ACHN (cell line): ENCODE data around the gene YEATS2.

Source experiments
- DNase-seq: peaks from one replicate; pipeline ENCODE4 v3.0.0-alpha.2; 2015
- in situ Hi-C: cut with HindIII; loops from 2 replicates; pipeline ENCODE4 v1.10.0; 2017; ENCODE audit warnings: low sequenced_read_pairs, low pct_ligation_motif_present, low pct_unique_long_range_greater_than_20kb

The YEATS2 gene

DNA sequence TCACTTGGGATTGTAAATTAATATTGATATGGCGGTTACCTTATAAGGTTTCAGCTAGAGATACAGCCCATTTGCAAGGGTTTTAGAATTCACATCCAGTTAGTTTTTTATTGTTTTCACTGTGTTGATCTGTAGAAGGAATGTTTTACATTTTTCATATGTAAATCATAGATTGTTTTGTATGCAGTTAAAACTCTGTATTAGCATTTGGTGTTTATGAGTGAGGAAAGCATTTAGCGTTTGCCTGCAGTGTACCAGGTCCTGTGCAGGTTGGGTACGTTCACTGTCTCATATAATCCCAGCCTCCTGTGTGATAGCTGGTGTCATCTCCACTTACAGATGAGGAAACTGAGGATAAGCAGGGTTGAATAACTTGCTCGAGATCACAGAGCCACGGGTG, 104.0 kb downstream of the YEATS2 start:
- in situ Hi-C loops: loop anchor here (25.0 kb wide), 1 partner anchor 314 kb away; no protein-coding TSS in a partner anchor
- no peak for DNase-seq

- in situ Hi-C loops: loop anchor here (25.0 kb wide), 1 partner anchor 316 kb away; no protein-coding TSS in a partner anchor
- DNase-seq: no peak
These were observed 105.4 kb downstream of the YEATS2 start for GRCh38 chr3:183802989-183803388.

- in situ Hi-C loops: loop anchor here (25.0 kb wide), 1 partner anchor 320 kb away; no protein-coding TSS in a partner anchor
- DNase-seq: no peak
These were observed 109.7 kb downstream of the YEATS2 start for GRCh38 chr3:183807209-183807728.

- no peak for DNase-seq
- in situ Hi-C loops: loop anchor here (25.0 kb wide), 1 partner anchor 321 kb away; no protein-coding TSS in a partner anchor
These were observed 110.3 kb downstream of the YEATS2 start for GRCh38 chr3:183807881-183808280.

- in situ Hi-C loops: loop anchor here (25.0 kb wide), 1 partner anchor 321 kb away; no protein-coding TSS in a partner anchor
- DNase-seq: no peak
These were observed 110.8 kb downstream of the YEATS2 start for GRCh38 chr3:183808355-183808754.

- DNase-seq: no peak
- in situ Hi-C loops: loop anchor here (25.0 kb wide), 1 partner anchor 322 kb away; no protein-coding TSS in a partner anchor
These were observed 111.7 kb downstream of the YEATS2 start for GRCh38 chr3:183809270-183809669.

DNA sequence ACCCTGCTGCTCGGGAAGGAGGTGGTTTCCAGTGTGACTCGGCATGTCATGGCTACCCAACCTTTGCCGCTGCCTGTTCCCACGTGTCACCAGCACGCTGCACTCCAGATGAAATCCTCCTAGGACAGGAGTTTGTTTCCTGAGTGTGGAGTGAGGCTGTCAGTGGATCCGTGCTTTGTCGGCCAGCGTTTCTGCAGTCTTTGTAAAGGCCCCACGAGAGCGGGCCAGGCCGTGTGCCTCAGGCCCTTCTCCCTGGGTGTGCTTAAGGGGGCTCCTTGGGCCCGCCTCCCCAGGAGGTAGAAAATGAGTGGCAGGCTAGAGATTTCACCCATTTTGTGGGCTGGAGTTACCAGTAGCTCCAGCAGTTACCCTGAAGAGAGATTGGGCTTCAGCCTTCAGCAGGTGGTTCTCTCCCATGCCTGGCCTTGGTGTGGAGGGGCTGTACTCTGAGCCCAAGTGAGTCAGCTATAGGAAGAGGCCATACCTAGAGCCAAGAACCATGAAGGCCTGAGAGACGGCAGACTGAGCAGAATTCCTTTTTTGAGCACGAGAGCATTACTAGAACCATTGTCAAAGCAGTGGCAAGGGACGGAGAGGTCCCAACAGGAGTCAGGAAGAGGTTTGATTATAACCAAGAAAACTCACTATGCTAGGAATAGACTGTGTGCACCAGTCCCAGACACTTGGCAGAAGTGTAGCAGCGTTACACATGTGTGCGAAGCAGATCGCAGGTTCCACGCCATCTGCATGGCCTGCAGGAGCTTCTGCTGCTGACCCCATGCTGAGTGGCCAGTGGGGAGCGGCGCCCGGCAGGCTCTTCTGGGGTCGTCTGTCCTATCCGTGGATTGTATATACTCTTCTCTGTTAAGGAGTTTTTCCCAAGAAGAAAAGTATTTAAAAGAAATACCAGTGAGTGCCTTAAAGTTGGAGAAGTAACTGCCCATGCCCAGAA, 113.3 kb downstream of the YEATS2 start:
- no peak for DNase-seq
- in situ Hi-C loops: loop anchor here (25.0 kb wide), 1 partner anchor 324 kb away; no protein-coding TSS in a partner anchor

DNA sequence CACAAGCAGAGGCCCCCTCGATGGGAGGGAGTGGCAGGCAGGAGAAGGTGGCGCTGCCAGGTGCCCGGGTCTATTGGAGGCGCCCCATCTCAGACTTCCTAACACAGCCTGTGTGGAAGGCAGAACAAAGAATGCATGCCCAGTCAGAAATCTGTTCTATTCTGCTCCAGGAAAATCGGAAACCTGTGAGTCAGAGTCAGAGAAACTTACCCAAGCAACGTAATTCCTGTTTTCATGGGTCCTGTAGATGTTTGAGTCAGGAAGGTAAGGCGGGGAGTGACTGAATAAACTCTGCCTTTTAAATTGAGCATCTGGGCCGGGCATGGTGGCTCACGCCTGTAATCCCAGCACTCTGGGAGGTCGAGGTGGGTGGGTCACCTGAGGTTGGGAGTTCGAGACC, 114.0 kb downstream of the YEATS2 start:
- in situ Hi-C loops: loop anchor here (25.0 kb wide), 1 partner anchor 324 kb away; no protein-coding TSS in a partner anchor
- DNase-seq: no peak

GRCh38 chr3:183812761-183813445, 115.3 kb downstream of the YEATS2 start:
- in situ Hi-C loops: loop anchor here (25.0 kb wide), 1 partner anchor 326 kb away; no protein-coding TSS in a partner anchor
- no peak for DNase-seq

DNA sequence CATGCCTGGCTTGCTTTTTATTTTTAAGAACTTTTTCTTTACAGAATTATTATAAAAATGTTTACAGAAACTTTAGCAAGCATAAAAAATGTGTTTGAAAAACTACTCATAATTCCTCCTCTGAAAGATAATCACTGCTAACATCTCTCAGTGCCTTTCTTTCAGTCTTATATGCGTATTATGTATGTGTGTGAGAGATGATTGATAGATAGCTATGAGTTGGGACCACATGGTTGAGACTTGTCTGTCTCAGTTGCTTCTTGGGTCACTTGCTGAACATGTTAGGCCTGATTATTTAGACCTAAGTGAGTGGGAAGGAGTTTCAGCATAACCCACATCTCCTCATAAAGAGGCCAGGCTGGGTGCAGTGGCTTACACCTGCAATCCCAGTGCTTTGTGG, 116.6 kb downstream of the YEATS2 start:
- in situ Hi-C loops: loop anchor here (25.0 kb wide), 1 partner anchor 327 kb away; no protein-coding TSS in a partner anchor
- DNase-seq: no peak

GRCh38 chr3:183815563-183815940, 118.0 kb downstream of the YEATS2 start:
- in situ Hi-C loops: loop anchor here (25.0 kb wide), 1 partner anchor 328 kb away; no protein-coding TSS in a partner anchor
- no peak for DNase-seq

DNA sequence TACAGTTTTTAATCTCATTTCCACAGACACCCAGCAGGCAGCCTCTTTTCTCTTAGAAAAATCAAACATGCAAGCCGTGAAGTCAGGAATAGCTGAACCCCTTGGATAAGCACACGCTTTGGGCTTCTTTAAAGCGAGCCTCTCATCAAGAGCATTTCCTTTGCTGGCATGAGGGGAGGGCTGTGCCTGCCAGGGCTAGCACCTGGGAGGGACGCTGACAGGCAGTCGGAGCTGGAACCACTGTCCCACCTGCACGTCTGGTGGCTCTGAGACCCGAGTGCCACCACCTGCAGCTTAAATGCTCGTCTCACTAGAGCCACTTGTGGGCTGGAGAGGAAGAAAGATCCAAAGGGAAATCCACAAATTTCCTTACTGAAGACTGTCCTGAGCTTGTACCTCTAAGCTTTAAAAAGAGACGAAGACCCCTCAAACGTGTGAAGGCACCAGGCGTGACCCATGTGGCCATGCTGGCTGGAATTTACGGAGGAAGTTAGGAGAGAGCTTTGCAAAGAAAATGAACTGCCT, 118.4 kb downstream of the YEATS2 start:
- no peak for DNase-seq
- in situ Hi-C loops: loop anchor here (25.0 kb wide), 1 partner anchor 329 kb away; no protein-coding TSS in a partner anchor

DNA sequence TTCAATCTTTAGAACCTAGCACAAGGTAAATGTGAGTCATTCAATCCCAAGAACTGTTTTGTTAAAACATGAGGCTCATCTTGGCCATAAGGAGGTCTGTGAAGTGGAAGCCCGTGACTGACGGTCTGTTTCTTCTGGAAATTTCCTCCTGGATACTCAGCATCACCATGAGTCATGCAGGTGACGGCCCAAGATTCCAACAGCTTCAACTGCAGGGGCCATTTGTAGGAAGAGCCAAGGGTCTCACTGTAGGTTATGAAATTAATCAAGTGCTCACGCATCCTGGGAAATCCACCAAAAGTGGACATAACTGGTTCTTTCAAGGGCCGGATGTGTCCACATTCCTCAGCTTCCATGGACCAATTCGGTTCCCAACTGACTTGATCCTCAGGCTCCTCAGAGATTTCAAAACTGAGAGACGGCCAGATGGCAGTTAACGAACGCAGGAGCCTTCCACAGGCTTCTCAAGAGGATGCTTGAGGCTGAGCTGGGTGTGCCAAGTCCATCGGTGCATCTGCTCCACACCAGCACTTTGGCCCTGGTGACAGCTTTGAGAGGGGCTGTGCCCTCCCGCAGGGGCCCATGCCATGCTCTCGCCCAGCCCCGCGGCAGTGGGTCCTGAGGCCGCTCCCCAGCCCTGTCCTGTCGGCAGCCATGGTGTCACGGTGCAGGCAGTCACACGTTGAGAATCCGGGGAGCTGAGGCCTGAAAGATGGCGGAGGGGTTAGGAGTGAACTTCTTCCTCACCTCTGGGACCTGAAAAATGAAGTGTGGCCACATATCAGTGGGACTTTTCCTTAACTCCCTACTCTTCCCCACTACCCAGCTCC, 119.3 kb downstream of the YEATS2 start:
- in situ Hi-C loops: loop anchor here (25.0 kb wide), 1 partner anchor 330 kb away; no protein-coding TSS in a partner anchor
- DNase-seq: no peak

- in situ Hi-C loops: loop anchor here (25.0 kb wide), 1 partner anchor 330 kb away; no protein-coding TSS in a partner anchor
These were observed 120.0 kb downstream of the YEATS2 start for GRCh38 chr3:183817639-183818038.

GRCh38 chr3:183818041-183818620, 120.5 kb downstream of the YEATS2 start:
- no peak for DNase-seq
- in situ Hi-C loops: loop anchor here (25.0 kb wide), 1 partner anchor 331 kb away; no protein-coding TSS in a partner anchor

More at GRCh38 chr3:183817639-183818038, 120.0 kb downstream of the YEATS2 start:
- no peak for DNase-seq

DNA sequence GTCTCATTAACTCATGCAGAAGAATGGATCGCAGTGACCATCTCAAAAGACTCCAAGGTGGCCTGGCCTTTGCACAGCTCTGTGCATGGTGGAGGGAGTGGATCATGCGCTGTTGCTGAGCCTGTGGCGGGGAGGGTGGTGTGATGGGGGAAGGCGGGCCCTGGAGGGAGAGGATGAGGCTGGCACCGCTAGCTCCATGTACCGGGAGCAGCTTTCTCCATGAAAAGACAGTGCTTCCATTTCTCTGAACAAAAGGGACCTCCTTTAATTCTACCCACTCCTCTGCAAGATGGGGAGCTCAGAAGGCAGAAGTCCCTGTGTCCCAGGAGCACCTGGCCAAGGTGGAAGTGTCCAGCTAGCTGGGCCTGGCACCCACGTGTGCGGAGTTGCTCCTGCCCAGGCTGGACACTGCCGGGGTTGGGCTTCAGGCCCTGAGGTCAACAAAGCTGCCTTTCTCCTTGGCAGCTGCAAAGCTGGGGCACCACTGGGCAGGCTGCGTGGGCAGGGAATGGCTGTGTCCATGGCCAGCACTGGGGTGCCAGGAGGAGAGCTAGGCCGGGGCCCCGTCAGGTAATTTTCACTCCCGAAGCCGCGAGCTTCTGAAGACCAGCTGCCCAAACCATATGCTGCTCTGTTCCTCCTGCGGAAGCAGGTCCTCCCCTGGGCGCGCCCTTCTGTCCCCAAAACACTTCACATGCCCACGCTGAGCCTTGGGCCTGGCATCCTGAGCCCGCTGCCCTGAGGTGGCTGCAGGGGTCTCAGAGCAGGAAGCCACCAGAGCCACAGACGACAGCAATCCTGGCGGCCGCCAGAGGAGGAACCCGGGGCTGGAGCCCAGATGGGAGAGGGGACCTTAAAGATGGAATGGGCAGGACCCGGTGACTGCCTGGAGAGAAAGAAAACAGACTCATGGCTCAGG, 121.4 kb downstream of the YEATS2 start:
- in situ Hi-C loops: loop anchor here (25.0 kb wide), 1 partner anchor 332 kb away; no protein-coding TSS in a partner anchor

More for the DNA sequence above, 121.4 kb downstream of the YEATS2 start:
- no peak for DNase-seq
